ENCODE data around the gene PIK3R1. TPM values are rescaled to one million over a fixed set of nuclear protein-coding genes. Genes with fewer than 3 reads are reported as not detected.

The PIK3R1 gene
- total RNA-seq, 1 donor from 2014 or later = 110 TPM

- no peak overlapping the region for H3K4me3 Mint-ChIP-seq
- DNase-seq (ENCODE audit: extremely low spot score, unreplicated experiment) = no peak
- H3K36me3 Mint-ChIP-seq = peaks cover 26% of the 10 kb centered on the region
- TF ChIP-seq CTCF (conservative IDR thresholded peaks at IDR 0.05) = no peak
- peaks cover 64% of the 10 kb centered on the region for H3K4me1 Mint-ChIP-seq (ENCODE audit: unreplicated experiment)
- H3K27ac Mint-ChIP-seq = no peak overlapping the region
- H3K9me3 Mint-ChIP-seq = no peaks in the 10 kb centered on the region
- peaks cover 3% of the 10 kb centered on the region for H3K27me3 Mint-ChIP-seq
Observed at GRCh38 chr5:68270399-68270975, 54.9 kb downstream of the PIK3R1 start.

- H3K36me3 Mint-ChIP-seq = peaks cover 31% of the 10 kb centered on the region
- H3K27ac Mint-ChIP-seq = no peak overlapping the region
- no peak for TF ChIP-seq CTCF (conservative IDR thresholded peaks at IDR 0.05)
- no peak overlapping the region for H3K4me3 Mint-ChIP-seq
- no peaks in the 10 kb centered on the region for H3K9me3 Mint-ChIP-seq
- H3K4me1 Mint-ChIP-seq (ENCODE audit: unreplicated experiment) = peaks cover 58% of the 10 kb centered on the region
- peaks cover 3% of the 10 kb centered on the region for H3K27me3 Mint-ChIP-seq
- no peak for DNase-seq (ENCODE audit: extremely low spot score, unreplicated experiment)
Observed at GRCh38 chr5:68271124-68271523, 55.6 kb downstream of the PIK3R1 start.

GRCh38 chr5:68272289-68272688 is 56.7 kb downstream of the PIK3R1 start:
- DNase-seq (ENCODE audit: extremely low spot score, unreplicated experiment) = no peak
- Mint-ChIP-seq H3K9me3 (no peaks in the 10 kb centered on the region), H3K36me3 (peaks cover 41% of the 10 kb centered on the region), H3K27me3 (peaks cover 3% of the 10 kb centered on the region), H3K4me1 (ENCODE audit: unreplicated experiment) (peaks cover 46% of the 10 kb centered on the region), H3K4me3 (no peak overlapping the region), H3K27ac (no peak overlapping the region)
- peak; percentile 75 for TF ChIP-seq CTCF (conservative IDR thresholded peaks at IDR 0.05)

GRCh38 chr5:68273717-68274409 is 58.3 kb downstream of the PIK3R1 start:
- no peaks in the 10 kb centered on the region for H3K9me3 Mint-ChIP-seq
- no peak overlapping the region for H3K4me3 Mint-ChIP-seq
- H3K27ac Mint-ChIP-seq = no peak overlapping the region
- peaks cover 45% of the 10 kb centered on the region for H3K36me3 Mint-ChIP-seq
- no peak for DNase-seq (ENCODE audit: extremely low spot score, unreplicated experiment)
- H3K4me1 Mint-ChIP-seq (ENCODE audit: unreplicated experiment) = peaks cover 36% of the 10 kb centered on the region
- no peak for TF ChIP-seq CTCF (conservative IDR thresholded peaks at IDR 0.05)
- peaks cover 3% of the 10 kb centered on the region for H3K27me3 Mint-ChIP-seq

GRCh38 chr5:68274847-68275651 is 59.5 kb downstream of the PIK3R1 start:
- no peak for DNase-seq (ENCODE audit: extremely low spot score, unreplicated experiment)
- no peak for TF ChIP-seq CTCF (conservative IDR thresholded peaks at IDR 0.05)
- H3K4me3 Mint-ChIP-seq = no peak overlapping the region
- peaks cover 33% of the 10 kb centered on the region for H3K4me1 Mint-ChIP-seq (ENCODE audit: unreplicated experiment)
- peaks cover 56% of the 10 kb centered on the region for H3K36me3 Mint-ChIP-seq
- H3K27ac Mint-ChIP-seq = no peak overlapping the region
- H3K27me3 Mint-ChIP-seq = peaks cover 3% of the 10 kb centered on the region
- no peaks in the 10 kb centered on the region for H3K9me3 Mint-ChIP-seq
